Bronchial epithelial cell (primary cell): ENCODE results near the gene PAM16. TPM values are rescaled to one million over a fixed set of nuclear protein-coding genes. Genes with fewer than 3 reads are reported as not detected.

ENCODE experiments used
- DNase-seq: peaks from one replicate; pipeline ENCODE4 v3.0.0-alpha.2; 2010; ENCODE audit warnings: low read depth
- FAIRE-seq: peaks from 2 replicates; lab custom pipeline; 2011; peaks lifted over from hg19 to GRCh38; lab: Jason Lieb, UNC
- H3K27me3 ChIP-seq: 2 replicates; pipeline ENCODE4 v1.5.1; 2011; ENCODE audit warnings: low read length; ENCODE audit not compliant: control insufficient read depth, insufficient read depth
- H3K36me3 ChIP-seq: 2 replicates; pipeline ENCODE4 v1.5.1; 2011; ENCODE audit warnings: low read length; ENCODE audit not compliant: control insufficient read depth, insufficient read depth
- H3K4me3 ChIP-seq: 2 replicates; pipeline ENCODE4 v1.5.1; 2011; ENCODE audit warnings: mild to moderate bottlenecking, low read depth, low read length, control low read depth
- total RNA-seq: library from RNA; depleted of rRNA; stranded (reverse); fragments of >200 nt; gene quantifications from 2 replicates; pipeline ENCODE4 v1.2.1, GENCODE V29; 2014
- TF ChIP-seq, protein P1 (sequence below): IDR thresholded peaks from 2 replicates; pipeline ENCODE4 v1.5.1; 2011; ENCODE audit warnings: mild to moderate bottlenecking, moderate library complexity, low read length, control low read depth, inconsistent platforms; ENCODE audit not compliant: insufficient read depth, severe bottlenecking

PAM16 gene
- total RNA-seq, 1 donor from 2014 or later = 50.3 TPM

- FAIRE-seq (no peak), DNase-seq (peak; percentile 52)
- TF ChIP-seq, protein P1, sequence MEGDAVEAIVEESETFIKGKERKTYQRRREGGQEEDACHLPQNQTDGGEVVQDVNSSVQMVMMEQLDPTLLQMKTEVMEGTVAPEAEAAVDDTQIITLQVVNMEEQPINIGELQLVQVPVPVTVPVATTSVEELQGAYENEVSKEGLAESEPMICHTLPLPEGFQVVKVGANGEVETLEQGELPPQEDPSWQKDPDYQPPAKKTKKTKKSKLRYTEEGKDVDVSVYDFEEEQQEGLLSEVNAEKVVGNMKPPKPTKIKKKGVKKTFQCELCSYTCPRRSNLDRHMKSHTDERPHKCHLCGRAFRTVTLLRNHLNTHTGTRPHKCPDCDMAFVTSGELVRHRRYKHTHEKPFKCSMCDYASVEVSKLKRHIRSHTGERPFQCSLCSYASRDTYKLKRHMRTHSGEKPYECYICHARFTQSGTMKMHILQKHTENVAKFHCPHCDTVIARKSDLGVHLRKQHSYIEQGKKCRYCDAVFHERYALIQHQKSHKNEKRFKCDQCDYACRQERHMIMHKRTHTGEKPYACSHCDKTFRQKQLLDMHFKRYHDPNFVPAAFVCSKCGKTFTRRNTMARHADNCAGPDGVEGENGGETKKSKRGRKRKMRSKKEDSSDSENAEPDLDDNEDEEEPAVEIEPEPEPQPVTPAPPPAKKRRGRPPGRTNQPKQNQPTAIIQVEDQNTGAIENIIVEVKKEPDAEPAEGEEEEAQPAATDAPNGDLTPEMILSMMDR = peak; percentile 78
- H3K36me3 ChIP-seq = peaks cover 3% of the 10 kb centered on the region
- H3K27me3 ChIP-seq = no peaks in the 10 kb centered on the region
- H3K4me3 ChIP-seq = peak overlapping the region; percentile 44
These were observed 22.9 kb downstream of the PAM16 start for GRCh38 chr16:4328046-4328781.

- H3K36me3 ChIP-seq = peaks cover 1% of the 10 kb centered on the region
- no peaks in the 10 kb centered on the region for H3K27me3 ChIP-seq
- TF ChIP-seq, protein P1 = no peak
- FAIRE-seq (no peak), DNase-seq (no peak)
- H3K4me3 ChIP-seq = peak overlapping the region; percentile 44
These were observed 23.6 kb downstream of the PAM16 start for GRCh38 chr16:4327386-4328045.

DNA sequence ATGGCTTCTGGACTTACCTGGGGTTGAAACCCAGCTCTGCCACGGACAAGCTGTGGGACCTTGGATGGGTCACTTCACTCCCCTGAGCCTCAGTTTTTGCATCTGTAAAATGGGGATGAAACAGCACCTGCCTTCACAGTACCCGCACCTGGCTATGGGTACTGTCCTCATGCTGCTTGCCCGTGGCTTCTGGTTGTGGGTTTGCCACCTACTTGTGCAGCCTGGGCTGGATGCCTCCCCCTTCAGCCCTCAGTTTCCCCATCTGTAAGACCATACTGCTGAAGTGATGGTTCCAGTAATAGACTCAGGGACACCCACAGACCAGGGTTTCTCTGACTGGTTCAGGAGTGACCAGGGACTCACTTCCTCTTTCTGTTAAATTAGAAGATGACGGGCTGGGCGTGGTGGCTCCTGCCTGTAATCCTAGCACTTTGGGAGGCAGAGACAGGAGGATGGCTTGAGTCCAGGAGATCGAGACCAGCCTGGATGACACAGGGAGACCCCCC lies 25.8 kb downstream of the PAM16 start:
- Histone ChIP-seq H3K4me3 (no peak overlapping the region), H3K27me3 (no peaks in the 10 kb centered on the region), H3K36me3 (no peaks in the 10 kb centered on the region)
- TF ChIP-seq, protein P1 = no peak
- DNase-seq (no peak), FAIRE-seq (no peak)

GRCh38 chr16:4324492-4325252 lies 26.4 kb downstream of the PAM16 start:
- FAIRE-seq (no peak), DNase-seq (no peak)
- no peaks in the 10 kb centered on the region for H3K27me3 ChIP-seq
- no peak overlapping the region for H3K4me3 ChIP-seq
- TF ChIP-seq, protein P1 = no peak
- H3K36me3 ChIP-seq = no peaks in the 10 kb centered on the region

GRCh38 chr16:4323845-4324488 lies 27.2 kb downstream of the PAM16 start:
- Histone ChIP-seq H3K4me3 (no peak overlapping the region), H3K27me3 (no peaks in the 10 kb centered on the region), H3K36me3 (no peaks in the 10 kb centered on the region)
- no peak for FAIRE-seq
- TF ChIP-seq, protein P1 = no peak
- no peak for DNase-seq
